Right atrium auricular region (tissue), 2 donors: ENCODE results near the gene CLEC10A. TPM values are rescaled to one million over a fixed set of nuclear protein-coding genes. Genes with fewer than 3 reads are reported as not detected.

Experiments
- DNase-seq: peaks from one replicate; pipeline ENCODE4 v3.0.0-alpha.2; 2019; ENCODE audit warnings: low spot score
- H3K27ac ChIP-seq, 2 donors: fragments of 200-600 bp; sonication (generic); 1 replicate in 1 of 2; 2 replicates in 1 of 2; pipeline ENCODE4 v1.5.1; 2016 to 2019
- H3K27me3 ChIP-seq, 2 donors: fragments of 200-600 bp; sonication (generic); one replicate each; pipeline versions ENCODE4 v1.5.1 to v1.6.0; 2017 to 2019
- H3K36me3 ChIP-seq: fragments of 200-600 bp; sonication (generic); one replicate; pipeline ENCODE4 v1.5.1; 2016
- H3K4me1 ChIP-seq, 2 donors: fragments of 200-600 bp; sonication (generic); one replicate each; pipeline versions ENCODE4 v1.5.1 to v1.6.0; 2017 to 2019
- H3K4me3 ChIP-seq, 2 donors: fragments of 200-600 bp; sonication (generic); 1 replicate in 1 of 2; 2 replicates in 1 of 2; pipeline ENCODE4 v1.5.1; 2017 to 2019; ENCODE audit warnings: mild to moderate bottlenecking in 1 of 2, moderate library complexity in 1 of 2
- H3K9me3 ChIP-seq, 2 donors: fragments of 200-600 bp; sonication (generic); one replicate each; pipeline ENCODE4 v1.5.1; 2019
- total RNA-seq, 2 donors: library from RNA; depleted of rRNA; stranded (reverse); fragments of >200 nt; gene quantifications; one replicate each; pipeline ENCODE4 v1.1.0, GENCODE V29; 2016
- TF ChIP-seq, protein P1 (sequence below), 2 donors: fragments of 200-600 bp; sonication (generic); IDR thresholded peaks; one replicate each; pipeline ENCODE4 v1.5.1; 2019; ENCODE audit warnings: antibody characterized with exemption in 2 of 2

The CLEC10A gene
- total RNA-seq, 2 donors from 2014 or later: 1.4 to 3.6 TPM

- peaks cover 0 to 4% of the 10 kb centered on the region in 2 donors for H3K27me3 ChIP-seq
- peaks cover 0 to 39% of the 10 kb centered on the region in 2 donors for H3K4me1 ChIP-seq
- H3K4me3 ChIP-seq: peak overlapping the region; percentile 30 to 59
- no peaks in the 10 kb centered on the region for H3K36me3 ChIP-seq
- no peak for DNase-seq
- TF ChIP-seq, protein P1, sequence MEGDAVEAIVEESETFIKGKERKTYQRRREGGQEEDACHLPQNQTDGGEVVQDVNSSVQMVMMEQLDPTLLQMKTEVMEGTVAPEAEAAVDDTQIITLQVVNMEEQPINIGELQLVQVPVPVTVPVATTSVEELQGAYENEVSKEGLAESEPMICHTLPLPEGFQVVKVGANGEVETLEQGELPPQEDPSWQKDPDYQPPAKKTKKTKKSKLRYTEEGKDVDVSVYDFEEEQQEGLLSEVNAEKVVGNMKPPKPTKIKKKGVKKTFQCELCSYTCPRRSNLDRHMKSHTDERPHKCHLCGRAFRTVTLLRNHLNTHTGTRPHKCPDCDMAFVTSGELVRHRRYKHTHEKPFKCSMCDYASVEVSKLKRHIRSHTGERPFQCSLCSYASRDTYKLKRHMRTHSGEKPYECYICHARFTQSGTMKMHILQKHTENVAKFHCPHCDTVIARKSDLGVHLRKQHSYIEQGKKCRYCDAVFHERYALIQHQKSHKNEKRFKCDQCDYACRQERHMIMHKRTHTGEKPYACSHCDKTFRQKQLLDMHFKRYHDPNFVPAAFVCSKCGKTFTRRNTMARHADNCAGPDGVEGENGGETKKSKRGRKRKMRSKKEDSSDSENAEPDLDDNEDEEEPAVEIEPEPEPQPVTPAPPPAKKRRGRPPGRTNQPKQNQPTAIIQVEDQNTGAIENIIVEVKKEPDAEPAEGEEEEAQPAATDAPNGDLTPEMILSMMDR (IDR thresholded peaks at IDR 0.05): no peak
- no peaks in the 10 kb centered on the region for H3K9me3 ChIP-seq
- peak overlapping the region in 1 of 2 donors; percentile 61 for H3K27ac ChIP-seq
These were observed 38.2 kb downstream of the CLEC10A start for GRCh38 chr17:7041607-7042500.

- no peaks in the 10 kb centered on the region for H3K9me3 ChIP-seq
- no peak for DNase-seq
- no peak overlapping the region for H3K4me3 ChIP-seq
- TF ChIP-seq, protein P1 (IDR thresholded peaks at IDR 0.05): no peak
- no peak overlapping the region for H3K27ac ChIP-seq
- no peaks in the 10 kb centered on the region for H3K36me3 ChIP-seq
- H3K27me3 ChIP-seq: peaks cover 0 to 4% of the 10 kb centered on the region in 2 donors
- peaks cover 0 to 44% of the 10 kb centered on the region in 2 donors for H3K4me1 ChIP-seq
These were observed 40.2 kb downstream of the CLEC10A start for GRCh38 chr17:7039832-7040231.

GRCh38 chr17:7038025-7038862 lies 41.8 kb downstream of the CLEC10A start:
- H3K9me3 ChIP-seq: no peaks in the 10 kb centered on the region
- H3K4me1 ChIP-seq: peaks cover 0 to 35% of the 10 kb centered on the region in 2 donors
- DNase-seq: no peak
- peaks cover 0 to 4% of the 10 kb centered on the region in 2 donors for H3K27me3 ChIP-seq
- no peaks in the 10 kb centered on the region for H3K36me3 ChIP-seq
- TF ChIP-seq, protein P1 (IDR thresholded peaks at IDR 0.05): no peak
- no peak overlapping the region for H3K4me3 ChIP-seq
- no peak overlapping the region for H3K27ac ChIP-seq

DNA sequence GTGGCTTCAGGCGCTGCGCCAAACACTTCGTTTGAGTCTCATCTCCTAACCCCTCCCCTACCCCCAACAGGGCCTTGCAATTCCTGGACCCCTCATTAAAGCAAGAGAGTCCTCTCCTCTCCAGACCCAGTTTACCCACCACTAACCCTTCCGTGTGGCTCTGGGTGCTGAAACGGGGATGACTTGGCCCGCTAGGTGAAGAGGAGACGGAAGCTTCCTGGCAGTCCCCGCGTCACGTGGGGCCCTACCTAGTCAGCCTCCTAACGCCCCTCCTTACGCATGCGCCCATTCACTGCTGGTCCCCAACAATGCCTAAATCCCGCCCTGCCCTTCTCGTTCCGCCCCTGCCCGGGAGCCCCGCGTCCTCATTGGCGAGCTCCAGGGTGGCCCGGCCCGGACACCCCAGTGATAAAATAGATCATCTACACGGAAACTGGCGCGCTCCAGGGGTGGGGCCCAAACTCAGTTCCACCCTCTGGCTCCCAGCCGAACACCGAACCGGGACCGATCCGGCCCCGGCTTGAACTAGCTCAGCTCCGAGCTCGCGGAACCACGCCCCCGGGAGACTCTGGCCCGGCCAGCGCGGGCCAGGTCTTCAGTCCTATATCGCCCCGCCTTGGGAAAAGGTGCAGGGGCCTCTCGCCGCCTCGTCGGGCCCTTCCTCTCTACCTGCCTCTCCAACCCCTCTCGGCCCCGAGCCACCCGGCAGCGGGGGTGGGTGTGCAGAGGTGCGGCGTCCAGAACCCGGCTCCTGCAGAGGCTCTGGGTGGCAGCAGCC lies 44.3 kb downstream of the CLEC10A start, which contains the start of gene SLC16A13:
SLC16A13 (plus strand) TSS at position 425 of the 778 bp plus-strand sequence. CDS start 368 bp downstream, outside the sequence.
- Histone ChIP-seq H3K27ac (peak within 1 kb of the TSS; percentile 86 to 87), H3K36me3 (no peaks in the 10 kb centered on the region), H3K9me3 (no peaks in the 10 kb centered on the region), H3K4me1 (peaks cover 0 to 19% of the 10 kb centered on the region in 2 donors), H3K27me3 (no peaks in the 10 kb centered on the region), H3K4me3 (peak within 1 kb of the TSS; percentile 50 to 66)
- TF ChIP-seq, protein P1 (IDR thresholded peaks at IDR 0.05): no peak
- peak; percentile 95 for DNase-seq

DNA sequence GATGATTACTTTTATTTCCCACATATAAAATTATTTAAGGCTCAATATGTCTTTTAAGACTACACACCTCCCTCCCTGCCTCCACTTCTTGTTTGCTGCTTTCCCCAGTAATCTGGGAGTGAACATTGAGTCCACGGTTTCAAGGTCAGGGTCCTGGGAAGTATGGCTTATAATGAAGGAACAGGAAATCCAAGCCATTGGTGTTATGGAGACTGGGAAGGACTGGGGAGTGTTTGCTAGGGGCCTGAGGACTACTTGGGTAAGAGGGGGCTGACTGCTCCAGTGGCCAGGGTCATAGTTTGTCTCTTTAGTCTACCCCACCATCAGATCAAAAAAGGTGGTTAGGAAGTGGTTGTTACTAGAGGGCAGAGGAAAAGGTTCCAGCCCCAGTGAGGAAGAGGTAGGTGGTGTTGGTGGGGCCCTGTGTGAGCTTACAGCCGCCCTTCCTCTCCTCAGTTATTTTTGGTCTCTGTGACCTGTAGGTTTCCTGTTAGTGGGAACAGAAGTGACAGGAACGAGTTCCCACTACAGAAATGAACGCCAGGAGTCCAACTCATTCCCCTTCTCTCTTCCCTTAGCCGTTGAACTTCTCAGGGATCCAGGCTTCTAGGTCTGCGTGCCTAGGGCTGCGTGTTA lies 45.0 kb downstream of the CLEC10A start:
- peak overlapping the region; percentile 50 to 66 for H3K4me3 ChIP-seq
- TF ChIP-seq, protein P1 (IDR thresholded peaks at IDR 0.05): no peak
- no peaks in the 10 kb centered on the region for H3K9me3 ChIP-seq
- peak overlapping the region; percentile 86 to 87 for H3K27ac ChIP-seq
- no peaks in the 10 kb centered on the region for H3K36me3 ChIP-seq
- H3K27me3 ChIP-seq: no peaks in the 10 kb centered on the region
- DNase-seq: no peak
- peaks cover 0 to 19% of the 10 kb centered on the region in 2 donors for H3K4me1 ChIP-seq
